B cell (primary cell): ENCODE data around the gene CENPV. TPM values are rescaled to one million over a fixed set of nuclear protein-coding genes. Genes with fewer than 3 reads are reported as not detected.

Source experiments
- ATAC-seq: fragments of 200-7000 bp; cut with Tn5 transposase; one replicate; pipeline ENCODE4 v1.10.0; 2021; ENCODE audit warnings: low read depth, mild to moderate bottlenecking, moderate number of reproducible peaks, moderate library complexity
- CTCF ChIA-PET: fragments of 350-600 bp; sonication (Branson Sonifier 250); formaldehyde crosslinking; loops from one replicate; lab custom pipeline; 2021; ENCODE audit warnings: antibody characterized with exemption, inconsistent platforms; lab: Charles Lee
- POLR2A ChIA-PET: fragments of 350-600 bp; sonication (Branson Sonifier 250); formaldehyde crosslinking; loops from one replicate; lab custom pipeline; 2021; ENCODE audit warnings: antibody characterized with exemption; lab: Charles Lee
- DNase-seq: peaks from one replicate; pipeline ENCODE4 v3.0.0; 2013
- H2AFZ ChIP-seq: 2 replicates; pipeline ENCODE4 v1.6.1; 2012; ENCODE audit warnings: mild to moderate bottlenecking, low read depth, low read length; ENCODE audit not compliant: insufficient read depth, poor library complexity, severe bottlenecking
- H3K27ac ChIP-seq, 2 donors: 1 replicate in 1 of 2; 2 replicates in 1 of 2; pipeline ENCODE4 v1.5.1; 2012 to 2013; ENCODE audit warnings: low read length in 2 of 2, mild to moderate bottlenecking in 2 of 2, moderate library complexity in 1 of 2
- H3K27me3 ChIP-seq, 4 experiments: fragments of 200-600 bp in 1 of 4; sonication (generic) in 1 of 4; replicated peaks in 1 of 4; 1 replicate in 2 of 4; 2 replicates in 2 of 4; pipeline versions ENCODE4 v1.6.1 to v1.7.0; 2013 to 2016; ENCODE audit warnings: low read length in 3 of 4, mild to moderate bottlenecking in 2 of 4, mixed read lengths in 1 of 4, moderate library complexity in 1 of 4; ENCODE audit not compliant: insufficient read depth in 4 of 4, control insufficient read depth in 3 of 4; ENCODE audit errors: control extremely low read depth in 1 of 4
- H3K36me3 ChIP-seq, 2 experiments: replicated peaks in 1 of 2; 1 replicate in 1 of 2; 2 replicates in 1 of 2; pipeline versions ENCODE4 v1.6.1 to v1.7.1; 2013; ENCODE audit warnings: low read length in 1 of 2; ENCODE audit not compliant: insufficient read depth in 2 of 2, control insufficient read depth in 1 of 2; ENCODE audit errors: control extremely low read depth in 1 of 2, extremely low read depth in 1 of 2
- H3K4me1 ChIP-seq, 2 donors: fragments of 200-600 bp in 1 of 2; sonication (generic) in 1 of 2; 1 replicate in 1 of 2; 2 replicates in 1 of 2; pipeline versions ENCODE4 v1.5.1 to v1.6.1; 2013 to 2017; ENCODE audit warnings: low read length in 2 of 2; ENCODE audit not compliant: control insufficient read depth in 2 of 2, insufficient read depth in 2 of 2
- H3K4me2 ChIP-seq: replicated peaks from 2 replicates; pipeline ENCODE3; 2012; ENCODE audit warnings: mild to moderate bottlenecking, low read depth, low read length; ENCODE audit not compliant: poor library complexity, severe bottlenecking
- H3K4me3 ChIP-seq, 5 experiments: fragments of 200-600 bp in 1 of 5; sonication (generic) in 1 of 5; 1 replicate in 3 of 5; 2 replicates in 2 of 5; pipeline versions ENCODE4 v1.5.1 to v1.7.0; 2011 to 2016; ENCODE audit warnings: low read length in 4 of 5, mild to moderate bottlenecking in 4 of 5, low read depth in 2 of 5, control low read depth in 1 of 5, moderate library complexity in 1 of 5; ENCODE audit not compliant: insufficient read depth in 1 of 5; ENCODE audit errors: control extremely low read depth in 1 of 5, extremely low read depth in 1 of 5
- H3K79me2 ChIP-seq: fragments of 200-600 bp; sonication (generic); one replicate; pipeline ENCODE4 v1.6.0; 2016; ENCODE audit warnings: low read length; ENCODE audit not compliant: control insufficient read depth, insufficient read depth
- H3K9ac ChIP-seq: fragments of 200-600 bp; sonication (generic); 2 replicates; pipeline ENCODE4 v1.6.1; 2017; ENCODE audit warnings: mild to moderate bottlenecking, low read length, moderate library complexity
- H3K9me3 ChIP-seq, 3 donors: one replicate each; pipeline versions ENCODE4 v1.6.1 to v1.7.1; 2013; ENCODE audit warnings: low read length in 2 of 3; ENCODE audit not compliant: control insufficient read depth in 2 of 3, insufficient read depth in 1 of 3; ENCODE audit errors: control extremely low read depth in 1 of 3
- H4K20me1 ChIP-seq: 2 replicates; pipeline ENCODE4 v1.6.0; 2012; ENCODE audit warnings: mild to moderate bottlenecking, low read length; ENCODE audit not compliant: insufficient read depth, control insufficient read depth, poor library complexity, severe bottlenecking
- H3K27ac Mint-ChIP-seq: one replicate; pipeline ENCODE4 v1.8.0; 2021; ENCODE audit warnings: mixed read lengths
- H3K27me3 Mint-ChIP-seq: one replicate; pipeline ENCODE4 v1.8.0; 2021; ENCODE audit warnings: mixed read lengths
- H3K4me1 Mint-ChIP-seq: one replicate; pipeline ENCODE4 v1.8.0; 2021; ENCODE audit warnings: mixed read lengths
- H3K4me3 Mint-ChIP-seq: one replicate; pipeline ENCODE4 v1.8.0; 2021; ENCODE audit warnings: mixed read lengths
- H3K9me3 Mint-ChIP-seq: one replicate; pipeline ENCODE4 v1.8.0; 2022; ENCODE audit warnings: mixed read lengths; ENCODE audit not compliant: insufficient read depth
- CTCF ChIP-seq: fragments of 200-600 bp; IDR thresholded peaks from one replicate; pipeline ENCODE4 v1.8.0; 2022; ENCODE audit warnings: antibody characterized with exemption, mild to moderate bottlenecking
- EZH2 ChIP-seq: IDR thresholded peaks from 2 replicates; pipeline ENCODE4 v1.6.1; 2012; ENCODE audit warnings: borderline replicate concordance, low read depth, mild to moderate bottlenecking, moderate library complexity, low read length; ENCODE audit not compliant: insufficient read depth, poor library complexity, severe bottlenecking
- WGBS: methylation state at CpG from one replicate; pipeline ENCODE4 v1.1.5; 2013; ENCODE audit warnings: missing lambda C conversion rate; ENCODE audit not compliant: insufficient coverage; 5-methylcytosine and 5-hydroxymethylcytosine counted together
- intact Hi-C: fragments of 100-400 bp; cut with micrococcal nuclease; formaldehyde crosslinking; loops from one replicate; pipeline ENCODE4 v1.10.0; 2022
- polyA plus RNA-seq: library from polyadenylated mRNA; depleted of rRNA; stranded (reverse); fragments of >200 nt; gene quantifications from 2 replicates; pipeline ENCODE4 v1.2.3, GENCODE V29; 2012
- total RNA-seq, 2 donors: library from RNA; stranded (reverse); fragments of 120-200 nt in 1 of 2; gene quantifications; 1 replicate in 1 of 2; 2 replicates in 1 of 2; pipeline versions ENCODE4 v1.2.3 to v1.2.4, GENCODE V29; 2013 to 2022

Gene CENPV
- total and polyA plus RNA-seq, 2 donors (not counting 1 experiment from before 2014, with no cell fraction given), result 15.8 to 28.1 TPM

GRCh38 chr17:16345565-16345964 is 7.7 kb downstream of the CENPV start:
- H3K4me1 ChIP-seq, result no peaks in the 10 kb centered on the region
- Mint-ChIP-seq H3K9me3 (no peaks in the 10 kb centered on the region), H3K4me1 (no peaks in the 10 kb centered on the region), H3K27me3 (no peaks in the 10 kb centered on the region), H3K27ac (no peak overlapping the region), H3K4me3 (no peak overlapping the region)
- DNase-seq (no peak), ATAC-seq (no peak)
- H3K36me3 ChIP-seq, result peaks cover 0 to 33% of the 10 kb centered on the region in 2 experiments
- TF ChIP-seq EZH2 (no peak), CTCF (no peak)
- intact Hi-C loops, result no loop called here
- H3K4me2 ChIP-seq, result no peak overlapping the region
- H3K9me3 ChIP-seq, result no peaks in the 10 kb centered on the region
- H4K20me1 ChIP-seq, result no peaks in the 10 kb centered on the region
- no peaks in the 10 kb centered on the region for H3K79me2 ChIP-seq
- H2AFZ ChIP-seq, result no peak overlapping the region
- no peak overlapping the region for H3K9ac ChIP-seq
- H3K27ac ChIP-seq, result no peak overlapping the region
- ChIA-PET CTCF (no interaction called here), POLR2A (interaction anchor here (0.7 kb wide), 1 partner anchor 113 kb away, joined by 4 read pairs; no protein-coding TSS in a partner anchor)
- 98% methylated on average over 4 of the region's 5 CpGs for WGBS
- H3K27me3 ChIP-seq, result no peaks in the 10 kb centered on the region
- no peak overlapping the region for H3K4me3 ChIP-seq

GRCh38 chr17:16343569-16343968 is 9.7 kb downstream of the CENPV start:
- ATAC-seq, result no peak
- no peak overlapping the region for H3K27ac Mint-ChIP-seq
- WGBS, result 93% methylated on average over 2 of the region's 3 CpGs
- DNase-seq, result no peak
- Histone ChIP-seq H3K4me3 (no peak overlapping the region), H3K79me2 (no peaks in the 10 kb centered on the region), H3K9me3 (no peaks in the 10 kb centered on the region), H4K20me1 (no peaks in the 10 kb centered on the region), H3K27ac (no peak overlapping the region), H2AFZ (no peak overlapping the region), H3K36me3 (peaks cover 0 to 28% of the 10 kb centered on the region in 2 experiments), H3K4me1 (no peaks in the 10 kb centered on the region), H3K4me2 (no peak overlapping the region), H3K9ac (no peak overlapping the region), H3K27me3 (no peaks in the 10 kb centered on the region)
- POLR2A ChIA-PET, result no interaction called here
- no peaks in the 10 kb centered on the region for H3K27me3 Mint-ChIP-seq
- CTCF ChIA-PET, result interaction anchor here (1.2 kb wide), 1 partner anchor 9 kb away, joined by 4 read pairs; the partner anchor contains the start of gene CENPV
- H3K4me3 Mint-ChIP-seq, result no peak overlapping the region
- intact Hi-C loops, result no loop called here
- no peaks in the 10 kb centered on the region for H3K4me1 Mint-ChIP-seq
- no peaks in the 10 kb centered on the region for H3K9me3 Mint-ChIP-seq
- TF ChIP-seq CTCF (no peak), EZH2 (no peak)
